GM19438 (cell line): Measurements from ENCODE around the gene ASTN2.
"Not testable (repeated sequence)": the region's sequence is repeated elsewhere in the genome, so short reads cannot be mapped to it uniquely, and the experiment has no call there.

Experiments
- ATAC-seq: cut with Tn5 transposase; IDR thresholded peaks from one replicate; pipeline ENCODE4 v1.9.1; 2021; ENCODE audit warnings: low read depth; ENCODE audit not compliant: unreplicated experiment

ASTN2 gene

GRCh38 chr9:116843863-116844620 lies 570.8 kb downstream of the ASTN2 start:
- ATAC-seq = no peak

DNA sequence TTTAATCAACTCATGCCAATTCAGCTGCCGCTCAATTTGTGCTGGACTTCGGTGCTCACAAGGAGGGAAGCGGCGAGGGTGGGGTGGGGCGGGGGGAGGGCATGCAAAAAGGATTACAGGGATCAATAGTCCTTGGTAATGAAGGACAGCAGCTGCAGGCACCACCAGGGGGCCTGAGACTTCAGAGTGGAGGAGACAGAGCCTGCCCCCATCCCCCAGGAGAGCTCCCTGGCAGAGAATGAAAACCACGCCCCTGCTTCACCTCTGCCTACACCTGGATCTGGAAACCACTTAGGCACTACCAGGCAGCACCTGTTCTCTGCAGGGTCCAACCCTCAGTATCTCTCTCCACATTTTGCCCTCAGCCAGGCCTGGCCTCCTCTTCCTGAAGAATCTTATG lies 572.2 kb downstream of the ASTN2 start:
- no peak for ATAC-seq

GRCh38 chr9:116838468-116838867 lies 576.4 kb downstream of the ASTN2 start:
- ATAC-seq = not testable (repeated sequence)

- no peak for ATAC-seq
Measured at GRCh38 chr9:116837018-116837989, 577.6 kb downstream of the ASTN2 start.

GRCh38 chr9:116830321-116830720 lies 584.5 kb downstream of the ASTN2 start:
- ATAC-seq = not testable (repeated sequence)

GRCh38 chr9:116821633-116822229 lies 593.1 kb downstream of the ASTN2 start:
- ATAC-seq = no peak

- no peak for ATAC-seq
Measured at GRCh38 chr9:116819116-116819515, 595.7 kb downstream of the ASTN2 start.

GRCh38 chr9:116817762-116818161 lies 597.1 kb downstream of the ASTN2 start:
- ATAC-seq = no peak

GRCh38 chr9:116816484-116816883 lies 598.4 kb downstream of the ASTN2 start:
- no peak for ATAC-seq

DNA sequence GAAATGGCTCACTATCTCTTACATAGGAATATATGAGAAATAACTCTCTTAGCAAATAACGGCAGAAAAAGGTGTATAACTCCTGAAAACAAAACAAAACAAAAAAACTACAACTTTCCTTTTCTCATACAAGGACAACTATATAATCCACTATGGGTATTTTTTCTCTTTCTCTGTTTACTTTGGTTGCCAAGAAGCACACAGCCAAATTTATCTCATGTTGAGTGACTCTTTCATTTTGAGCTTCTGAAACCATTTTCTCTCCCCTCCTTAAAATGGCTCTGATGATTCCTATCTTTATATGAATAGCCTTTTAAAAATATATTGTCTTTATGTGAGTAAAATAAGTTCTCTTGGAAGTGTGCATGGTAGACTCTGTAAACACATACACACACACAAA lies 599.0 kb downstream of the ASTN2 start:
- ATAC-seq = no peak

- no peak for ATAC-seq
Measured at GRCh38 chr9:116813031-116813300, 601.9 kb downstream of the ASTN2 start.

- no peak for ATAC-seq
Measured at GRCh38 chr9:116812231-116813030, 602.4 kb downstream of the ASTN2 start.

DNA sequence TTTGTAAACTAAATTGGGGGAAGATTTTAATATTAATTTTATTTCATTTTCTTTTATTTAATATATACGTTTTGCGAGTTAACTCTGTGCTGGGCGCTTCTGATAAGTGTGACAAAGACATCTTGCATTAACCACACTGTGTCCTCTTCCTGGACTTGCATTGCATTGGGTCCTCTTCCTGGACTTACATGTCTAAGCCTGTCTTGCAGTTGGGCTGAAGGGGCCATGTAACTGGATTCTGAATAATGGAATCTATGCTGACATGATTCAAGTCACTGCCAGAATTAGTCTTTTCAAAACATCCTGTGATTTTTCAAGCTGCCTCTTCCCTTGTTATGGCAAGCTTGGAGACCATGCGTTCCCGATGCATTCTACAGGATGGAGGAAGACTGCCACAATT lies 605.2 kb downstream of the ASTN2 start:
- ATAC-seq = no peak

DNA sequence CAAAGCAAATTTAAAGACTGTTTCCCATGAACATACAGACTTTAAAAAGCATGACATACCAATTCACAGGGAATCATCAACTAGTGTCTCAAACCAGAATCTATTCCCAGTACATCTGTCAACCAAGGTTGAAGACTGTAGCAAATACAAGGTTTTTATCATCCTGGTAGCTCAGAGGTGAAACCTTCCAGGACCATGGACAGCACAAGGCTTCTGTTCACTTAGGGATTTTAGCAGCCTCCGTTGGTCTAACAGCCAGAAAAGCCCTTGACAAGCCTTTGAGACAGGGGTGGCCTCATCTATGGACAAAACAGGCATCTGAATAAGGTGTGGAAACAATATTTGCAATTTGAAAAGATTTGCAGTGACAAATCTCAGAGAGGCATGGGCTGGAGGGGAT lies 608.8 kb downstream of the ASTN2 start:
- no peak for ATAC-seq

- ATAC-seq = no peak
Measured at GRCh38 chr9:116800885-116801284, 614.0 kb downstream of the ASTN2 start.

GRCh38 chr9:116800074-116800473 lies 614.8 kb downstream of the ASTN2 start:
- no peak for ATAC-seq

GRCh38 chr9:116798521-116798920 lies 616.3 kb downstream of the ASTN2 start:
- no peak for ATAC-seq

DNA sequence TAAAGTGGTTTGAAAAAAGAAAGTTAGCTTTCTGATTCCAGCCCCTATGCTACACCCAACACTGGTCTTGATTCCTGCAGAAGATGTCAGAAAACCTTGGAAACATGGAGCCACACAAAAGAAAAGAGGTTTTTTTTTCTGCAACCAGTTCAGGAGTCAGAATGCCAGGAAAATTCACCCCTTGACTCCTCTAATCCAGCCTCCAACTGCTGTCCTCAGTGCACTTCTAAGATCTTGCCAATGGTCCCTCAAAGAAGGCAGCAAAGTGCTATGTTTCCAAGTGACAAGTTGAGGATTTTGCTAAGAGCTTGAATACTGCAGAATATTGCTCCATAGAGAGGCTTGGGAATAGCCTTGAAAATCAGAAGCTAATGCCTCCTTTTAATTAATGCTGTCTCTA lies 617.6 kb downstream of the ASTN2 start:
- no peak for ATAC-seq

- no peak for ATAC-seq
Measured at GRCh38 chr9:116796669-116797068, 618.2 kb downstream of the ASTN2 start.

DNA sequence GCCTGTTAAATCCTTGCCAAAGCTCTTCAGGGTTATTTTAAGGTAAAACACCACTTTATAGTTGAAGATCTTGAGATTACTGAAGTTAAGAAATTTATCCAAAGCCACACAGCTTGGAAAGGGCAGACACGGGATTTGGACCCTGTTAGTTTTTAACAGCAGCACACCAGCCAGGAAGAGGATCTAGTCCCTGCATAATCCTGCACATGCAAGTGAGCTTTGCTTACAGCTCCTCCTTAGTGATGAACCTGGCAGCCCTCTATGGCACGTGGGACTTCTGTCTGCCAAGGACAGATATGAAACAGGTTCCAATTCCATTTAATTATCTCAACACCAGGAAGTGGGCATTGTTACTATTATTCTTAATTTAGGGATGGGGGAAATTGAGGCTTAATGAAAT lies 619.0 kb downstream of the ASTN2 start:
- no peak for ATAC-seq

DNA sequence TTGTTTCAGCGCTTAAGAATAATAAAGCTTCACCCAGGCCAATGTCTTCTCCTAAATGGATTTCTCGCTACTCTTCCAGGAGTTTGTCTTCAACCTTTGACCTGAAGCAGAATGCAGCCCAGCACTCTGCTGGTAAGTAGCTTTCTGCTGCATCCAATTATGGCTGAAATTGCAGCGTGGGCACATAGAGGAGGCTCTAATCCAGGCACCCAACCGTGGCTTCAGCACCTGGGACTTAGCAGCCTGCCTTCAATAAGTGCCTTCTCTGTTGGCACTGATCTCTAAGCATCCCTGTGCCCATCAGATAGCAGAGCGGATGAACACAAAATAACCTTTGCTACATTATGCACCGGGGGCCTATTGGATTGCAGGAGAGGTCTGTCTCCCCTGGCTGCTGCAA lies 622.6 kb downstream of the ASTN2 start:
- no peak for ATAC-seq
